Kidney epithelial cell (primary cell): Measurements from ENCODE around the gene MFN2. TPM values are rescaled to one million over a fixed set of nuclear protein-coding genes. Genes with fewer than 3 reads are reported as not detected.
A peak's percentile ranks its signal among the peaks of the same experiment; 100 is the strongest.

Experiments
- DNase-seq: peaks from one replicate; pipeline ENCODE4 v3.0.0-alpha.2; 2010; ENCODE audit warnings: low read depth
- H3K27me3 ChIP-seq: 2 replicates; pipeline ENCODE4 v1.6.0; 2011; ENCODE audit warnings: low read length; ENCODE audit not compliant: control insufficient read depth, insufficient read depth
- H3K36me3 ChIP-seq: 2 replicates; pipeline ENCODE4 v1.5.1; 2011; ENCODE audit warnings: low read length; ENCODE audit not compliant: control insufficient read depth, insufficient read depth
- H3K4me3 ChIP-seq: 2 replicates; pipeline ENCODE4 v1.5.1; 2011; ENCODE audit warnings: low read depth, mild to moderate bottlenecking, control low read depth, low read length
- total RNA-seq: library from RNA; depleted of rRNA; stranded (reverse); fragments of >200 nt; gene quantifications from 2 replicates; pipeline ENCODE4 v1.2.3, GENCODE V29; 2015
- TF ChIP-seq, protein P1 (sequence below): IDR thresholded peaks from 2 replicates; pipeline ENCODE4 v1.5.1; 2011; ENCODE audit warnings: mild to moderate bottlenecking, moderate library complexity, low read length, control low read depth, inconsistent platforms; ENCODE audit not compliant: insufficient read depth, poor library complexity, severe bottlenecking

Gene MFN2
- total RNA-seq, 1 donor from 2014 or later: 78.2 TPM

DNA sequence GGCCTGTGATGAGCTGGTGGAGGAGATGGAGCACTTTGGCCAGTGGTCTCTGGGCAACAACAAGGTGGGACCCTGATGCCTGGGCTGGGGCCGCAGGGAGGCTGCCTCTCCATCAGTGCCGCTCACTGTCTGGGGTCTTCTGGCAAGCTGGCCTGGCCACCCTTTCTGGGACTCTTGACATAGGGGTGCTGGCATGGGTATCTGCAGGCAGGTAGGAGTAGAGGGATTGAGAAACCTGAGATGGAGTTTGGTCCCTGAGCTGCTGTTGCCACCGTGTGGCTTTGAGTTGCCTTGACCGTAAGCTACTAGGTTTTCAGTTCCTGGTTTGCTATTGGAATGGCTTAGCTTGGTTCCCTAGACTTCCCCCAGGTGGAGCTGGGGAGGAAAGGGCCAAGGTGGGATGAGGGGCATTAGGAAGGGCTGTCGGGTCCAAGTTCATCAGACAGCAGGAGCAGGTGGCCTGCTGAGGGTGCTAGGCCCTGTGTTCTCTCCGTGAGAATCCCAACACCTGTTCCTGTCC is 13.2 kb upstream of the MFN2 start:
- TF ChIP-seq, protein P1, sequence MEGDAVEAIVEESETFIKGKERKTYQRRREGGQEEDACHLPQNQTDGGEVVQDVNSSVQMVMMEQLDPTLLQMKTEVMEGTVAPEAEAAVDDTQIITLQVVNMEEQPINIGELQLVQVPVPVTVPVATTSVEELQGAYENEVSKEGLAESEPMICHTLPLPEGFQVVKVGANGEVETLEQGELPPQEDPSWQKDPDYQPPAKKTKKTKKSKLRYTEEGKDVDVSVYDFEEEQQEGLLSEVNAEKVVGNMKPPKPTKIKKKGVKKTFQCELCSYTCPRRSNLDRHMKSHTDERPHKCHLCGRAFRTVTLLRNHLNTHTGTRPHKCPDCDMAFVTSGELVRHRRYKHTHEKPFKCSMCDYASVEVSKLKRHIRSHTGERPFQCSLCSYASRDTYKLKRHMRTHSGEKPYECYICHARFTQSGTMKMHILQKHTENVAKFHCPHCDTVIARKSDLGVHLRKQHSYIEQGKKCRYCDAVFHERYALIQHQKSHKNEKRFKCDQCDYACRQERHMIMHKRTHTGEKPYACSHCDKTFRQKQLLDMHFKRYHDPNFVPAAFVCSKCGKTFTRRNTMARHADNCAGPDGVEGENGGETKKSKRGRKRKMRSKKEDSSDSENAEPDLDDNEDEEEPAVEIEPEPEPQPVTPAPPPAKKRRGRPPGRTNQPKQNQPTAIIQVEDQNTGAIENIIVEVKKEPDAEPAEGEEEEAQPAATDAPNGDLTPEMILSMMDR: peak; percentile 57
- peaks cover 2% of the 10 kb centered on the region for H3K36me3 ChIP-seq
- DNase-seq: no peak

DNA sequence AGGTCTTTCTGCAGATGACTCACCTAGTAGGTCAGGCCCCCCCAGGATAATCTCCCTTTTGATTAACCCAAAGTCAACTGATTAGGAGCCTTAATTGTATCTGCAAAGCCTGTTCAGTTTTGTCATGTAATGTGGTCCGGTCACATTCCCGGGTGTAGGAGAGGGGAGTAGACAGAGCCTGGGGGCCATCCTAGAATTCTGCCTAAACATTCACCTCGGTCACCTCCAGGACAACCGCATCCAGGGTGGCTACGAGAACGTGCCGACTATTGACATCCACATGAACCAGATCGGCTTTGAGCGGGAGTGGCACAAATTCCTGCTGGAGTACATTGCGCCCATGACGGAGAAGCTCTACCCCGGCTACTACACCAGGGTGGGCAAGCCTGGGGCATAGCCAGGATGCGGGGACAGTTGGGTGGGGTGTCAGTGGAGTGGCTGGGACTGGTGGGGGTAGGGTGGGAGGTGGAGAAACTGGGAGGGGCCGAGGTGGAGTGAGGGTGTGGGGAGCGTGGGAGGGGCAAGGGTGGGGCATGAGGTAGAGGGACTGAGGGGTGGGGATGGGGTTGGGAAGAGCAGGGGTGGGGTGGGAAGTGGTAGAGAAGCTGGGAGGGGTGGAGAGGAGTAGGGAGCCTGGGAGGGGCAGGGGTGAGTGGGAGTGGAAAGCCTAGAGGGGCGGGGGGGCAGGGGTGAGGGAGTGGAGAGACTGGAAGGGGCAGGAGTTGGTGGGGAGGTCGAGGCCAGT is 9.6 kb upstream of the MFN2 start:
- TF ChIP-seq, protein P1: no peak
- Histone ChIP-seq H3K36me3 (no peaks in the 10 kb centered on the region), H3K27me3 (no peaks in the 10 kb centered on the region), H3K4me3 (no peak overlapping the region)
- no peak for DNase-seq

More for the DNA sequence above, 13.2 kb upstream of the MFN2 start:
- no peak overlapping the region for H3K4me3 ChIP-seq
- no peaks in the 10 kb centered on the region for H3K27me3 ChIP-seq

DNA sequence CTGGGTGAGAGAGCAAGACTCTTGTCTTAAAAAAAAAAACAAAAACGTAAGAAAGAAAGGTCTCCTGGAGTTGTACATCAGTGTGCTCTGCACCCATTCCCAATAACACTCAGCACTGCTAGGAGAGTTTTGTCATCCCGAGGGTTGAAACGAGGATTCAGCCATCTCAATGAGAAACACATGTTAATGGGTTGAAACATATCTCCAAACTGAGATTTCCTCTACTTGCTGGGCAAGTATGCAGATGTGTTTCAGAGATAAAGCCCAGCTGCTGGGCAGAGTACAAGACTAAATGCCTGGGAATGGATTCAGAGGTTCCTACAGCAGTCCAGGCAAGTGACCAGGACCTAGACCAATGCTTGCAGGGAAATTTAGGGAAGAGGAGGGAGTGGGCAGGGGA is 2.6 kb upstream of the MFN2 start:
- H3K36me3 ChIP-seq: no peaks in the 10 kb centered on the region
- no peak overlapping the region for H3K4me3 ChIP-seq
- no peaks in the 10 kb centered on the region for H3K27me3 ChIP-seq
- TF ChIP-seq, protein P1: no peak
- no peak for DNase-seq

DNA sequence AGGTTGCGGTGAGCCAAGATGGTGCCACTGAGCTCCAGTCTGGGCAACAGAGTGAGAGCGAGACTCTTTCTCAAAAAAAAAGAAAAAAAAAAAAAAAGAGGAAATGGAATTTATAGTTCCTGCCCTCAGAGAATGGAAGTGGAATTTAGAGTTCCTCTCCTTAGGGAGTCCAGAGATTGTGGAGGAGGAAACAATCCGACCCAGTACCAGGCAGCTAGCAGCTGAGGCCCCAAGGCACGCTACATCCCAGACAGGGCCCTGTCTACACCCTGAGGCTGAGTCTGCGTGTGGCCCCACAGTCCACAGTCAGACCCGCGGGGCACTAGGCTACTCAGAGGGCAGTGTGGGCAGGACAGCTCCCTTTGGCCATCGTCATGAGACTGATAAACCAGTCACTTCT is 1.9 kb upstream of the MFN2 start:
- no peaks in the 10 kb centered on the region for H3K36me3 ChIP-seq
- no peak for DNase-seq
- no peaks in the 10 kb centered on the region for H3K27me3 ChIP-seq
- TF ChIP-seq, protein P1: no peak
- H3K4me3 ChIP-seq: no peak overlapping the region

DNA sequence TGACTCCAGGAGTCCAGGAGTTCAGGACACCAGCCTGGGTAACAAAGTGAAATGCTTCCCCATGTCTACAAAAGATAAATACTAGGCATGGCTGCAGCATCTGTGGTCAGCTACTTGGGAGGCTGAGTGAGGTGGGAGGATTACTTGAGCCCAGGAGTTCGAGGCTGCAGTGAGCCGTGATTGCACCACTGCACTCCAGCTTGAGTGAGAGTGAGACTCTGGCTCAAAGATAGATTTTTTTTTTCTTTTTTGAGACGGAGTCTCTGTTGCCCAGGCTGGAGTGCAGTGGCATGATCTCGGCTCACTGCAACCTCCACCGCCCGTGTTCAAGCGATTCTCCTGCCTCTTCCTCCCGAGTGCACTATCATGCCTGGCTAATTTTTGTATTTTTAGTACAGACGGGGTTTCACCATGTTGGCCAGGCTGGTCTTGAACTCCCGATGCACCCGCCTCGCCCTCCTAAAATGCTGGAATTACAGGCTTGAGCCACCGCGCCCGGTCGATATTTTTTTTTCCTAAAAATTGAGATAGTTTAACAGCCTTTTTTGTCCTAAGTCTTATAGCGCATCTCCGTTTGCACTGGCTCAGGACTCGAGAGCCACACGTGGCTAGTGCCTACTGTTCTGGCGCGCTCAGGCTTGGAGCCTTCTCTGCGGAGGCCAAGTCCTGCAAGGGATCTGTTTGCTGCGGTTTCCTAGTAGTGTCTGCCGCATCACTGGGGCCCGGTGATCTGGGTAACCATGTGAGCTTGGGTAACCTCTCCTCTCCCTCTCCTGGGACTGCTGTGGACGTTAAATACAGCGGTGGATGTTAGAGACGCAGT is 1.0 kb upstream of the MFN2 start:
- no peak for DNase-seq
- H3K4me3 ChIP-seq: peak overlapping the region; percentile 80
- peaks cover 1% of the 10 kb centered on the region for H3K36me3 ChIP-seq
- TF ChIP-seq, protein P1: no peak
- no peaks in the 10 kb centered on the region for H3K27me3 ChIP-seq
